Measurements from ENCODE around the gene SDK2.
A peak's percentile ranks its signal among the peaks of the same experiment; 100 is the strongest.

The SDK2 gene

DNA sequence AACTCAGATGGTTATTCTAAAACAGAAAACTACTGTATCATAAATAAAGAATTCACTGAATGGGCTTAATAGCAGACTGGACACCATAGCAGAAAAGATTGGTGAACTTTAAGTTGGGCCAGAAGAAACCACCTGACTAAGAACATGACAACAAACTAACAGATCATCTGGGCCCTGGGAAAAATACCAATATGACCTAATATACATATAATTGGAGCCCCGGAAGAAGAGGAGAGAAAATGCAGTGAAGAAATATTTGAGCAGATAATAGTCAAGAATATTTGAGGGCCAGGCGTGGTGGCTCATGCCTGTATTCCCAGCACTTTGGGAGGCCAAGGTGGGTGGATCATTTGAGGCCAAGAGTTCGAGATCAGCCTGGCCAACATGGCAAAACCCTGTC, 25.5 kb upstream of the SDK2 start:
- Histone ChIP-seq H3K4me3 (no peak overlapping the region), H3K36me3 (replicated peaks) (no peaks in the 10 kb centered on the region), H3K4me1 (no peaks in the 10 kb centered on the region), H3K9me3 (no peaks in the 10 kb centered on the region), H3K27me3 (ENCODE audit: low read depth) (no peaks in the 10 kb centered on the region)
- in situ Hi-C loops (cut with MboI; ENCODE audit: low sequenced_read_pairs) = no loop called here
- DNase-seq (ENCODE audit: low spot score in 2 of 2) = no peak

DNA sequence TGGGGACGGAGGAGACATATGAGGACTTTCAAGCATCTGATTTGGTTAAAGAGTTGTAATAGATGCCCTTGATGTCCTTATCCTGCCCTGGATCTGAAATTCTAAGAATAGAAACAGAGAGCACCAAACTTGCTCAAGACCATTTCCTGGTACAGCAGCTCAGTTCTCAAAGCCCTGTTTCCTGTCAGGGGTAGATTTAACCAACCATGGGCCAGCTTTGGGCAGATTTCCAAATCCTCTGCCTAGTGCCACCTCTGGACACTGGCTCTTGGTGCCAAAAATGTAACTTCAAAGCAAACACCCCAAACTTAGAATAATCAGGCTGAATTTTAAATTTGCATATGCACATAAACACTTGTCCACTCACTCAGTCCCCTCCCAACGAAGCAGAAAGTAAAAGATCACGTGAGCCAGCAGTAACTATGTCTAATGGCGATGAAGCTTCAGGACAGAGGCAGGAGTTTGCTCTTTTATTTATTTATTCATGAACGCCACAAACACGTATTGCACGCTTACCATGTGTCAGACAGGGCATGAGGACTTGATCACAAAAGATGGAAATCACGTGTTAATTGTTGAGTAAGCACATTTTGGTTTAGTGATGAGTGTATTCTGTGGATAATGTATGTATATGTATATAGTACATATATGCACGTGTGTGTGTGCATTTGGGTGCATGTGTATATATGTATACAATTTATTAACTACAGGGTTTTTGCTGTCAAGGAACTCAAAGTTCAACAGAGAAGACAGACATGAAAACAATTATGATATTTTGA, 23.1 kb upstream of the SDK2 start:
- in situ Hi-C loops (cut with MboI; ENCODE audit: low sequenced_read_pairs) = no loop called here
- DNase-seq (ENCODE audit: low spot score in 2 of 2) = no peak
- no peaks in the 10 kb centered on the region for H3K4me1 ChIP-seq
- H3K4me3 ChIP-seq = no peak overlapping the region
- no peaks in the 10 kb centered on the region for H3K27me3 ChIP-seq (ENCODE audit: low read depth)
- H3K36me3 ChIP-seq (replicated peaks) = no peaks in the 10 kb centered on the region
- H3K9me3 ChIP-seq = no peaks in the 10 kb centered on the region

DNA sequence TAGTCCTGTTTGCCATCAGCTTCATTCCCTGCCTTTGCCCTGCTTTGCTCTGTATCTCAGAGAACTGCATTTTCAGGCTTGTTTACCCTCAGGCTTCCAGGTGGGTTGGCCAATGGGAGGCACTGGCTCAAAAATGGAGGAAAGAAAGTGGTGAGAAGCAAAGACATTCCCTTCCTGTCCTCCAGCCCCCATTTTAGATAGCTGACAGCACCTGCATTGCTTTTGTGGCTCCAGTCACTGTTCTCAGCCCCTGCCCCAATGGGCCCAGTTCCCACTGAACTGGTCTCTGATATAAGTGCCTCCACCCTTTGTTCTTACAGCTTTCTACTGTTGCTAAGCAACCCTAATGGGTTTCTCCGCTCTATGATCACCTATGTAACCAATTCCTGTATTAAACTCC, 19.4 kb upstream of the SDK2 start:
- no peak overlapping the region for H3K4me3 ChIP-seq
- no peaks in the 10 kb centered on the region for H3K4me1 ChIP-seq
- no peak for DNase-seq (ENCODE audit: low spot score in 2 of 2)
- no peaks in the 10 kb centered on the region for H3K36me3 ChIP-seq (replicated peaks)
- in situ Hi-C loops (cut with MboI; ENCODE audit: low sequenced_read_pairs) = no loop called here
- H3K27me3 ChIP-seq (ENCODE audit: low read depth) = peaks cover 13% of the 10 kb centered on the region; the same call in 1 of the 2 replicates
- no peaks in the 10 kb centered on the region for H3K9me3 ChIP-seq

DNA sequence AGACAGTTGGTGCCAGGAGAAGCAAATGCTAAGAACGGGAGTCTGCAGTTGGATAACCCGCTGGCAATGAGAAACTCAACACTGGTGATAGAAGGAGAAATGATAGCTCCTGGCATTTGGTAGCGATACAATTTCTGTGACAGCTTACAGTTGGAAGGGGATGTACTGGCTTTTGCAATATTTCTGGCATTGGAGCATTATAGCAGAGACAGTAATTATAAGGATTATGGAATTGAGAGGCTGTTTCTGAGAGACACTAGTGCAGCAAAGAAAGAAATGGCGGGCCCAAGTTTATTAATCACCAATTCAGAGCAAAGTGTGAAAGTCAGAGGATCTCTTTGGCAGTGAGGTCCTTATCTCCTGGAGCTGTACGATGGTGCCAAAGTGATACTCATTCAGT, 16.1 kb upstream of the SDK2 start:
- H3K9me3 ChIP-seq = no peaks in the 10 kb centered on the region
- H3K27me3 ChIP-seq (ENCODE audit: low read depth) = peaks cover 13% of the 10 kb centered on the region; the same call in 1 of the 2 replicates
- no peaks in the 10 kb centered on the region for H3K36me3 ChIP-seq (replicated peaks)
- no peak for DNase-seq (ENCODE audit: low spot score in 2 of 2)
- no peak overlapping the region for H3K4me3 ChIP-seq
- H3K4me1 ChIP-seq = no peaks in the 10 kb centered on the region
- in situ Hi-C loops (cut with MboI; ENCODE audit: low sequenced_read_pairs) = no loop called here

- no peaks in the 10 kb centered on the region for H3K36me3 ChIP-seq (replicated peaks)
- H3K4me3 ChIP-seq = no peak overlapping the region
- in situ Hi-C loops (cut with MboI; ENCODE audit: low sequenced_read_pairs) = no loop called here
- H3K9me3 ChIP-seq = peaks cover 3% of the 10 kb centered on the region; the same call in 1 of the 2 replicates
- H3K4me1 ChIP-seq = no peaks in the 10 kb centered on the region
- DNase-seq (ENCODE audit: low spot score in 2 of 2) = no peak
- peaks cover 13% of the 10 kb centered on the region; the same call in 1 of the 2 replicates for H3K27me3 ChIP-seq (ENCODE audit: low read depth)
These were observed 14.7 kb upstream of the SDK2 start for GRCh38 chr17:73658821-73659515.

GRCh38 chr17:73657473-73658116, 13.3 kb upstream of the SDK2 start:
- peaks cover 3% of the 10 kb centered on the region; the same call in 1 of the 2 replicates for H3K9me3 ChIP-seq
- peak; percentile 32 to 75 for DNase-seq (ENCODE audit: low spot score in 2 of 2)
- H3K27me3 ChIP-seq (ENCODE audit: low read depth) = peaks cover 13% of the 10 kb centered on the region; the same call in 1 of the 2 replicates
- in situ Hi-C loops (cut with MboI; ENCODE audit: low sequenced_read_pairs) = no loop called here
- H3K4me1 ChIP-seq = no peaks in the 10 kb centered on the region
- no peaks in the 10 kb centered on the region for H3K36me3 ChIP-seq (replicated peaks)
- no peak overlapping the region for H3K4me3 ChIP-seq

DNA sequence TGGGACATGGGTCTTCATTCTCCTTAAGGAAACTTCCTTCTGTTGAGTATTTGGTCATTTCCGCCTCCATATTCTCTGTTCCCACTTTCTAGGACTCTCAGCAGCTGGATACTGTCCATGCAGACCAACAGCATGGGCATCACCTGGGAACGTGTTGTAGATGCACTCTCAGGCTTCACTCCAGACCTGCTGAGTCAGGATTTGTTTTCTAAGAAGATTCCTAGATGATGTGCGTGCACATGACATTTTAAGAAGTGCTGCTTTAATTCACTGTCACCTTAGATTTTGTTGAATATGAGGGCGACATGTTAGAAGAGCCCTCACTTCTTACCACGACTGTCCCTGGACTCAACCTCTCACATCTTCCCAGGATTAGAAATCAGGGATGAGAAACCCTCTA, 10.0 kb upstream of the SDK2 start:
- H3K36me3 ChIP-seq (replicated peaks) = no peaks in the 10 kb centered on the region
- no peak overlapping the region for H3K4me3 ChIP-seq
- H3K9me3 ChIP-seq = peaks cover 3% of the 10 kb centered on the region; the same call in 1 of the 2 replicates
- no peaks in the 10 kb centered on the region for H3K4me1 ChIP-seq
- H3K27me3 ChIP-seq (ENCODE audit: low read depth) = peaks cover 6% of the 10 kb centered on the region
- in situ Hi-C loops (cut with MboI; ENCODE audit: low sequenced_read_pairs) = no loop called here
- no peak for DNase-seq (ENCODE audit: low spot score in 2 of 2)

GRCh38 chr17:73653810-73654209, 9.6 kb upstream of the SDK2 start:
- no peaks in the 10 kb centered on the region for H3K4me1 ChIP-seq
- H3K36me3 ChIP-seq (replicated peaks) = no peaks in the 10 kb centered on the region
- no peak overlapping the region for H3K4me3 ChIP-seq
- in situ Hi-C loops (cut with MboI; ENCODE audit: low sequenced_read_pairs) = no loop called here
- H3K9me3 ChIP-seq = peaks cover 3% of the 10 kb centered on the region; the same call in 1 of the 2 replicates
- peaks cover 6% of the 10 kb centered on the region for H3K27me3 ChIP-seq (ENCODE audit: low read depth)
- no peak for DNase-seq (ENCODE audit: low spot score in 2 of 2)

GRCh38 chr17:73652886-73653480, 8.7 kb upstream of the SDK2 start:
- H3K4me3 ChIP-seq = no peak overlapping the region
- no peaks in the 10 kb centered on the region for H3K36me3 ChIP-seq (replicated peaks)
- DNase-seq (ENCODE audit: low spot score in 2 of 2) = no peak
- H3K27me3 ChIP-seq (ENCODE audit: low read depth) = peaks cover 6% of the 10 kb centered on the region
- in situ Hi-C loops (cut with MboI; ENCODE audit: low sequenced_read_pairs) = no loop called here
- no peaks in the 10 kb centered on the region for H3K4me1 ChIP-seq
- H3K9me3 ChIP-seq = peaks cover 3% of the 10 kb centered on the region; the same call in 1 of the 2 replicates

- Histone ChIP-seq H3K27me3 (ENCODE audit: low read depth) (peaks cover 21% of the 10 kb centered on the region), H3K36me3 (replicated peaks) (no peaks in the 10 kb centered on the region), H3K4me3 (no peak overlapping the region), H3K9me3 (peaks cover 3% of the 10 kb centered on the region; the same call in 1 of the 2 replicates), H3K4me1 (no peaks in the 10 kb centered on the region)
- DNase-seq (ENCODE audit: low spot score in 2 of 2) = no peak
- in situ Hi-C loops (cut with MboI; ENCODE audit: low sequenced_read_pairs) = no loop called here
These were observed 6.5 kb upstream of the SDK2 start for GRCh38 chr17:73650617-73651200.

DNA sequence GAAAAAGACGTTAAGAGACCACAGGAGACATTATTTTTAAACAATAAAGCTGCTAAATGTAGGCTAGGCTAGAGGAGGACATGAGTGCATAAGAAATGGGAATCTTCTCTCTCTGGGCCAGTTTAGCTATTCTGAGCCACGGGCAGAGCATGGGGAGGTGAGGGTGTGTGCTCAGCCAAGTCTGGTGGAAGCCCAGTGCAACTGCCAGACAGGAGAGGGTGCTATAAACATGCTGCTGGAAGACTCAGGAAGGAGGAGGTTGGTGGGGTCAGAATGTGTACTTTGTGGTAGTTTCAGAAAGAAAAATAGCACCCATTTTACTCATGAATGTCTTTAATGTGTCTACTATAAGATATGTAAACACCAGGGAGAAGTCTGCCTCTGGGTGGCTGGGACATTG, 5.9 kb upstream of the SDK2 start:
- in situ Hi-C loops (cut with MboI; ENCODE audit: low sequenced_read_pairs) = no loop called here
- Histone ChIP-seq H3K36me3 (replicated peaks) (no peaks in the 10 kb centered on the region), H3K4me3 (no peak overlapping the region), H3K9me3 (peaks cover 3% of the 10 kb centered on the region; the same call in 1 of the 2 replicates), H3K4me1 (no peaks in the 10 kb centered on the region), H3K27me3 (ENCODE audit: low read depth) (peaks cover 25% of the 10 kb centered on the region)
- DNase-seq (ENCODE audit: low spot score in 2 of 2) = no peak

GRCh38 chr17:73648974-73649373, 4.7 kb upstream of the SDK2 start:
- H3K9me3 ChIP-seq = no peaks in the 10 kb centered on the region
- H3K4me1 ChIP-seq = no peaks in the 10 kb centered on the region
- no peak overlapping the region for H3K4me3 ChIP-seq
- no peaks in the 10 kb centered on the region for H3K36me3 ChIP-seq (replicated peaks)
- DNase-seq (ENCODE audit: low spot score in 2 of 2) = no peak
- H3K27me3 ChIP-seq (ENCODE audit: low read depth) = peaks cover 32% of the 10 kb centered on the region
- in situ Hi-C loops (cut with MboI; ENCODE audit: low sequenced_read_pairs) = no loop called here

DNA sequence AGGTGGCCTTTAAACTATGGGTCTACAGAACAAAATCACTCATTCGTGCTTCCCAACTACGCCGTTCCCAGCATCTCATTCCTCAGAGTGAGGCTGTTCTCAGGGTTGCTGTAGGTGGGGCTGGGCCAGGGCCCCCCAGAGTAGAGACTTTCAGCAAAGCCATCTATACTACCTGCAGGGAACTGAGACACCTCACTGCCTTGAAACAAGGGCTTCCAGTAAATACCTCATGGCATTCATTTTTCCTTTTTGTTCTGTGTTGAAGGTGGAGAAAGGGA, 4.2 kb upstream of the SDK2 start:
- in situ Hi-C loops (cut with MboI; ENCODE audit: low sequenced_read_pairs) = no loop called here
- H3K4me3 ChIP-seq = no peak overlapping the region
- H3K4me1 ChIP-seq = no peaks in the 10 kb centered on the region
- H3K9me3 ChIP-seq = no peaks in the 10 kb centered on the region
- peaks cover 35% of the 10 kb centered on the region for H3K27me3 ChIP-seq (ENCODE audit: low read depth)
- H3K36me3 ChIP-seq (replicated peaks) = no peaks in the 10 kb centered on the region
- DNase-seq (ENCODE audit: low spot score in 2 of 2) = no peak

Data from HAP-1 (cell line).